ENCODE measurements around the gene CUL2. TPM values are rescaled to one million over a fixed set of nuclear protein-coding genes. Genes with fewer than 3 reads are reported as not detected.
A peak's percentile ranks its signal among the peaks of the same experiment; 100 is the strongest.

CUL2 gene
- total and polyA plus RNA-seq, 11 donors, result 7.1 to 42.2 (median 31.6) TPM

DNA sequence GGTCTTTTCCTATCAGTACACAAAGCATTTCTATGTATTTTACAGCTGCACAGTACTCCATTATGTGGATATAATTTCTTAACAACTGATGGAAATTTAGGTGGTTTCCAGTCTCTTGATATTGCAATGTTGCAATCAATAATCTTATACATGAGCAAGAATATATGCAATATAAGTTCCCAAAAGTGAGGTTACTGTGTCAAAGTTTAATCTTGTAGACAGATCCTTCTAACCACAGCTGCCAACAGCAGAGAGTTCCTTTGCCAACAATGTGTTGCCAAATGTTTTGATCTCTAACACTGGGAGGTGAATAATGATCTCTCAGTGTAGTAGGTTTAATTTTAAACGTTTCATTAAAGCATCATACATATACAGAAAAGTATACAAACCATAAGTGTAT is 54.5 kb downstream of the CUL2 start:
- H3K9me3 ChIP-seq, result no peaks in the 10 kb centered on the region
- H3K4me1 ChIP-seq, result no peaks in the 10 kb centered on the region
- TF ChIP-seq POLR2A (IDR thresholded peaks at IDR 0.05) (no peak), CTCF (IDR thresholded peaks at IDR 0.05) (no peak)
- intact Hi-C loops (cut with DNase I), result no loop called here
- no peak for DNase-seq
- no peak overlapping the region for H3K4me3 ChIP-seq
- H3K27me3 ChIP-seq, result no peaks in the 10 kb centered on the region
- H3K36me3 ChIP-seq, result peaks cover 0 to 99% (median 84%) of the 10 kb centered on the region in 9 donors
- H3K27ac ChIP-seq, result no peak overlapping the region
- 37 to 53% (median 39%) methylated on average over 1 of the region's 1 CpG for WGBS, 4 donors
- ATAC-seq, result no peak

DNA sequence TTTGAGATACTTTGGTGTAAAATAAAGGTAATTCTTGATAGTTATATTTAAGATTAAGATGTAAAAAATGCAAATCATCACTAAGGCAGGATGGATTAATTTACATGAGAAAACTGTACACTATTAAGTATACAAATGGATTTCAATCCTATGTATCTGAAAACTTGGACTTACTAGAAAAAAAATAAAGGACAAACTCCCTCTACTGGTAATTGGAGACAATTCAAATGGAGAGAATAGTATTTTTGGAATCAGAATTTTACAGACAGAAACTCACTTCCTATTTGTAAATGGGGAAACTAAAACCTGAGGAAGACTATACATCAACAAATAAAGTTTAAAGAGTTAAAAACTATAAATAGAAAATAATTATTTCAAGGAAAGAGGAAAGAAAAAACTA is 62.6 kb downstream of the CUL2 start:
- no peak overlapping the region for H3K4me3 ChIP-seq
- no peak overlapping the region for H3K27ac ChIP-seq
- intact Hi-C loops (cut with DNase I), result loop anchor here in 6 of 10 donors (5.0 to 10.0 kb wide), 4 partner anchors 303 to 363 kb away; no protein-coding TSS in a partner anchor
- ATAC-seq (no peak), DNase-seq (no peak)
- H3K4me1 ChIP-seq, result no peaks in the 10 kb centered on the region
- TF ChIP-seq CTCF (IDR thresholded peaks at IDR 0.05) (peak in 11 of 12 donors; percentile 12 to 57 (median 39)), POLR2A (IDR thresholded peaks at IDR 0.05) (no peak)
- no peaks in the 10 kb centered on the region for H3K9me3 ChIP-seq
- no peaks in the 10 kb centered on the region for H3K27me3 ChIP-seq
- H3K36me3 ChIP-seq, result peaks cover 0 to 100% (median 93%) of the 10 kb centered on the region in 9 donors

DNA sequence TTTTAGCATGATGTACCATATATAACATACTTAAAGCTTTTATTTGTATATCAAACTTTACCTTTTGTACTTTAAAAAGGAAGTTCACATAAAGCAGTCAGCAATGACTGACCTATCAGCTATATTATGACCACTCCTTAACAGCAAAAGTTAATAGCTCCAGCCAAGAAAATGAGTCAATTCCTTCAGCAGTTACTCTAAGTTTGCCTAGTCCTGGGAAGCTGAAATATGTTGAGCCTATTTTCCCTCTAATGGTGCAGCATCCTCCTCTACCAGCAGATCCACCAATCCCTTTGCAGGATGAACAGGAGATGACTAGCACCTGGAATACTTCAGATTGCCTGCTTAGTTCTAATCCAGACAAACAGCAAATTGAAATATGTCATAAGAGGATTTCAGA is 64.2 kb downstream of the CUL2 start:
- Histone ChIP-seq H3K27me3 (no peaks in the 10 kb centered on the region), H3K4me1 (no peaks in the 10 kb centered on the region), H3K4me3 (no peak overlapping the region), H3K36me3 (peaks cover 0 to 92% (median 82%) of the 10 kb centered on the region in 9 donors), H3K9me3 (no peaks in the 10 kb centered on the region), H3K27ac (no peak overlapping the region)
- no peak for ATAC-seq
- TF ChIP-seq POLR2A (IDR thresholded peaks at IDR 0.05), result no peak
- intact Hi-C loops (cut with DNase I), result loop anchor here in 6 of 10 donors (5.0 to 10.0 kb wide), 4 partner anchors 301 to 361 kb away; no protein-coding TSS in a partner anchor
- no peak for DNase-seq

DNA sequence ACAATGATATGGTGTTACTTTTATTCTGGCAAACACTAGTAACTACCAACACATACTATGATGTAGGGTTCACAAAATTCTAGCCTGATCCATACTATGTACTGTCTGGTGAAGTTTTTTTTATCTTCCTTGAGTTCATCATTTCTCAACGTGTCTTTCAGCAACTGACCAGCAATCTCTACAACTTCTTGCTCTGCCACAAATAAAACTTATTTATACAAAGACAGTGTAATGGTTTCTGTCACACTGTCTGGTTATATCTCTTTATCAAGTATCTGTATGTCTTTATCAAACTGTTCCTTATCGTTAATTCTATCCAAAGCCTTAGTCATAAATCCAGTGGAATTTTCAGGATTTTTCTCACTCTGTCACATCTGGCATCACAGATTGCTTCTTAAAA is 69.7 kb downstream of the CUL2 start:
- Histone ChIP-seq H3K4me1 (peaks cover 0 to 14% (median 0%) of the 10 kb centered on the region in 12 donors), H3K27me3 (no peaks in the 10 kb centered on the region), H3K36me3 (peaks cover 0 to 80% (median 48%) of the 10 kb centered on the region in 9 donors), H3K4me3 (no peak overlapping the region), H3K27ac (no peak overlapping the region), H3K9me3 (no peaks in the 10 kb centered on the region)
- no peak for ATAC-seq
- TF ChIP-seq POLR2A (IDR thresholded peaks at IDR 0.05) (no peak), CTCF (IDR thresholded peaks at IDR 0.05) (no peak)
- no peak for DNase-seq
- intact Hi-C loops (cut with DNase I), result loop anchor here in 4 of 10 donors (10.0 kb wide), 2 partner anchors 296 to 356 kb away; no protein-coding TSS in a partner anchor
- WGBS, 4 donors, result 60 to 65% (median 61%) methylated on average over 2 of the region's 2 CpGs
